Transverse colon (tissue), 4 donors: ENCODE measurements around the gene FAAH. TPM values are rescaled to one million over a fixed set of nuclear protein-coding genes. Genes with fewer than 3 reads are reported as not detected.

Source experiments
- DNase-seq: peaks from one replicate; pipeline ENCODE4 v3.0.0-alpha.2; 2019
- H3K27ac ChIP-seq, 4 donors: fragments of 200-600 bp; sonication (generic); 2 replicates each; pipeline ENCODE4 v1.5.1; 2016 to 2018; ENCODE audit warnings: inconsistent platforms in 4 of 4
- H3K27me3 ChIP-seq: fragments of 200-600 bp; sonication (generic); 2 replicates; pipeline ENCODE4 v1.5.1; 2017; ENCODE audit warnings: inconsistent platforms
- H3K36me3 ChIP-seq, 4 donors: fragments of 200-600 bp; sonication (generic); 2 replicates each; pipeline ENCODE4 v1.5.1; 2017 to 2019; ENCODE audit warnings: inconsistent platforms in 4 of 4
- H3K4me1 ChIP-seq, 4 donors: fragments of 200-600 bp; sonication (generic); 2 replicates each; pipeline ENCODE4 v1.5.1; 2017 to 2020; ENCODE audit warnings: inconsistent platforms in 4 of 4
- H3K4me3 ChIP-seq, 4 donors: fragments of 200-600 bp; sonication (generic); 1 replicate in 1 of 4; 2 replicates in 3 of 4; pipeline versions ENCODE4 v1.5.1 to v1.6.1; 2017 to 2019; ENCODE audit warnings: inconsistent platforms in 4 of 4
- H3K9me3 ChIP-seq, 2 donors: fragments of 200-600 bp; sonication (generic); 2 replicates each; pipeline ENCODE4 v1.5.1; 2017 to 2019; ENCODE audit warnings: inconsistent platforms in 2 of 2
- CTCF ChIP-seq, 5 experiments: fragments of 200-600 bp in 3 of 5; fragments of 450-650 bp in 2 of 5; sonication (generic) in 3 of 5; IDR thresholded peaks; 1 replicate in 2 of 5; 2 replicates in 3 of 5; pipeline ENCODE4 v1.5.1; 2016 to 2017; ENCODE audit warnings: antibody characterized with exemption in 5 of 5, inconsistent platforms in 3 of 5, mild to moderate bottlenecking in 2 of 5, moderate library complexity in 1 of 5
- EP300 ChIP-seq: sonication (generic); formaldehyde crosslinking; IDR thresholded peaks from one replicate; pipeline ENCODE4 v1.6.1; 2017; ENCODE audit warnings: antibody characterized with exemption, low read depth
- POLR2A ChIP-seq: fragments of 450-650 bp; IDR thresholded peaks from one replicate; pipeline ENCODE4 v1.6.1; 2016; ENCODE audit warnings: antibody characterized with exemption, mild to moderate bottlenecking, moderate library complexity
- POLR2AphosphoS5 ChIP-seq, 3 donors: sonication (generic); formaldehyde crosslinking; IDR thresholded peaks; one replicate each; pipeline ENCODE4 v1.6.1; 2016; ENCODE audit warnings: antibody characterized with exemption in 3 of 3
- WGBS, 2 donors: methylation state at CpG; one replicate each; pipeline ENCODE4 v1.1.5; 2018; ENCODE audit warnings: low coverage in 1 of 2; 5-methylcytosine and 5-hydroxymethylcytosine counted together
- in situ Hi-C, 4 donors: fragments of 200-750 bp; cut with MboI; loops; one replicate each; pipeline versions ENCODE4 v1.15.0 to v1.15.1; 2017; ENCODE audit warnings: low sequenced_read_pairs in 3 of 4, low pct_ligation_motif_present in 1 of 4, low pct_unique_long_range_greater_than_20kb in 1 of 4
- intact Hi-C: fragments of 100-400 bp; cut with DNase I; formaldehyde crosslinking; loops from one replicate; pipeline ENCODE4 v1.15.1; 2023; ENCODE audit warnings: low total_unique reads
- total RNA-seq, 4 donors: library from RNA; depleted of rRNA; stranded (reverse); fragments of >200 nt; gene quantifications; one replicate each; pipeline ENCODE4 v1.1.0, GENCODE V29; 2016

The FAAH gene
- total RNA-seq, 4 donors from 2014 or later, result 90.8 to 349 (median 141) TPM

GRCh38 chr1:46412893-46413595 is 18.9 kb downstream of the FAAH start:
- TF ChIP-seq POLR2AphosphoS5 (IDR thresholded peaks at IDR 0.05) (no peak), EP300 (no peak), CTCF (IDR thresholded peaks at IDR 0.05) (no peak), POLR2A (no peak)
- WGBS, 2 donors, result 85% methylated on average over 12 of the region's 13 CpGs; no CpG with 5 or more reads in 1 of the 2 donors
- H3K27ac ChIP-seq, result no peak overlapping the region
- no peaks in the 10 kb centered on the region for H3K4me1 ChIP-seq
- H3K9me3 ChIP-seq, result no peaks in the 10 kb centered on the region
- no peak for DNase-seq
- no peaks in the 10 kb centered on the region for H3K27me3 ChIP-seq
- intact Hi-C loops (no loop called here), in situ Hi-C loops (no loop called here)
- no peak overlapping the region for H3K4me3 ChIP-seq
- no peaks in the 10 kb centered on the region for H3K36me3 ChIP-seq

- Histone ChIP-seq H3K4me1 (no peaks in the 10 kb centered on the region), H3K9me3 (no peaks in the 10 kb centered on the region), H3K36me3 (no peaks in the 10 kb centered on the region), H3K27ac (no peak overlapping the region), H3K4me3 (no peak overlapping the region), H3K27me3 (no peaks in the 10 kb centered on the region)
- WGBS, 2 donors, result 85% methylated on average over 7 of the region's 7 CpGs; no CpG with 5 or more reads in 1 of the 2 donors
- peak in 1 of 5 experiments; percentile 10 for TF ChIP-seq CTCF (IDR thresholded peaks at IDR 0.05)
- TF ChIP-seq POLR2A, result no peak
- in situ Hi-C loops, result no loop called here
- DNase-seq, result no peak
- intact Hi-C loops, result no loop called here
Observed at GRCh38 chr1:46413596-46413985, 19.5 kb downstream of the FAAH start.

GRCh38 chr1:46415514-46415913 is 21.4 kb downstream of the FAAH start:
- H3K27me3 ChIP-seq, result no peaks in the 10 kb centered on the region
- DNase-seq, result no peak
- H3K9me3 ChIP-seq, result no peaks in the 10 kb centered on the region
- H3K27ac ChIP-seq, result no peak overlapping the region
- in situ Hi-C loops, result no loop called here
- no peak for TF ChIP-seq EP300
- no peak for TF ChIP-seq POLR2A
- no peak for TF ChIP-seq POLR2AphosphoS5 (IDR thresholded peaks at IDR 0.05)
- TF ChIP-seq CTCF (IDR thresholded peaks at IDR 0.05), result no peak
- WGBS, 2 donors, result 68 to 80% methylated on average over 2 to 4 of the region's 4 CpGs
- no peaks in the 10 kb centered on the region for H3K4me1 ChIP-seq
- H3K4me3 ChIP-seq, result no peak overlapping the region
- no peaks in the 10 kb centered on the region for H3K36me3 ChIP-seq
- intact Hi-C loops, result no loop called here

GRCh38 chr1:46418976-46419375 is 24.9 kb downstream of the FAAH start:
- Histone ChIP-seq H3K4me1 (no peaks in the 10 kb centered on the region), H3K9me3 (no peaks in the 10 kb centered on the region), H3K4me3 (no peak overlapping the region), H3K36me3 (no peaks in the 10 kb centered on the region), H3K27me3 (peaks cover 2% of the 10 kb centered on the region), H3K27ac (no peak overlapping the region)
- intact Hi-C loops, result no loop called here
- no peak for DNase-seq
- TF ChIP-seq EP300 (no peak), CTCF (IDR thresholded peaks at IDR 0.05) (no peak), POLR2AphosphoS5 (IDR thresholded peaks at IDR 0.05) (no peak), POLR2A (no peak)
- in situ Hi-C loops, result no loop called here
- 86% methylated on average over 10 of the region's 10 CpGs; no CpG with 5 or more reads in 1 of the 2 donors for WGBS, 2 donors
